Stimulated activated CD4-positive, alpha-beta T cell treated with anti-CD3 and anti-CD28 coated beads, Interleukin-4, amount 100 ng/mL, for 48 hours (primary cell): Measurements from ENCODE around the gene ZCCHC8.
"Not testable (repeated sequence)": the region's sequence is repeated elsewhere in the genome, so short reads cannot be mapped to it uniquely, and the experiment has no call there.

ENCODE experiments used
- DNase-seq, 2 donors: peaks; one replicate each; pipeline ENCODE4 v3.0.0-alpha.2; 2020; ENCODE audit warnings: low read depth in 2 of 2

ZCCHC8 gene

DNA sequence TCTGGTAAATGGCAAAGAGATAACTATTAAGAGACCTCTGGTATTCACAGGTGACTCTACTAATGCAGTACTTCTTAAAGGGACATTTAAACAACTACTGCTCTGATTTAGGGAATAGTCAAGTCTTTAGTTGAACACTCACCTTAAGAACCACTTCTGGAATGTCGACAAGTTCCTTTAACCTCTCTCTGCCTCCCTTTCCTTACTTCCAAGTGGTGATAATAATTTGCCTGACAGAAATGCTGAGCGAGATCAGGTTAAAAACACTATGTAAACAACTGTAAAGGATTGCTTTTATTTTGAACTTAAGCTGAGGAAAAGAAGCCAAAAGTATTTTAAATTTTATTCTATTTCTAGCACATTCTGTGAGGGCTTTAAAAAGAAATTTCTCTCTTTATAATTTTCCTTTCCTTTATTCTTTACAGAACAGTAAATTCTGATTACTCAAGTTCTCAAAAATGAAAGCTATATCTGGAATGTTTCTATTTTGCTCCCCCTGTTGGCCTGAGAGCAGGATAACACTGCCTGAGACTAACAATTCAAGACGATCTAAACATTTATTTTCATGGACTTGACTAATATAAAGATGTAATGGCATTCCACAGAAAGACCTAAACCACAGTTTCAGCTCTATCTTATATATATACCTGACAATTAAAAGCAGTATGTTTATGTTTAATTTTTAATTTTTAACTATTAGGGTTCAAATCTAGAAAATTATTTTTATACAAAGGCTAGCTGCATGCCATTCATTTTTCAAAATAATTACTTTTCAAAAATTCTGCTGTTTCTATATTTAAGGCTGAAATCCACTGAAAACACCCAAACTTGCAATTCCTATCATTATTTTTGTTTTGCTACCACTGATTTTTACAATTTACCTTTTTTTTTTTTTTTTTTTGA lies 29.2 kb downstream of the ZCCHC8 start:
- DNase-seq, result no peak

DNA sequence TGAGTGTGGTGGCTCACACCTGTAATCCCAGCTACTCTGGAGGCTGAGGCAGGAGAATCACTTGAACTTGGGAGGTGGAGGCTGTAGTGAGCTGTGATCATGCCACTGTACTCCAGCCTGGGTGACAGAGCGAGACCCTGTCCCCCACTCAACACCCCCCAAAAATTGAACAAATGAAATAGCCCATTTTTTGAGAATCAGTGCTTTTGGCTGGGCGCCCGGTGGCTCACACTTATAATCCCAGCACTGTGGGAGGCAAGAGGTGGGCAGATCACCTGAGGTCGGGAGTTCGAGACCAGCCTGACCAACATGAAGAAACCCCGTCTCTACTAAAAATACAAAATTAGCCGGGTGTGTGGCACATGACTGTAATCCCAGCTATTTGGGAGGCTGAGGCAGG lies 30.2 kb downstream of the ZCCHC8 start:
- not testable (repeated sequence) for DNase-seq

DNA sequence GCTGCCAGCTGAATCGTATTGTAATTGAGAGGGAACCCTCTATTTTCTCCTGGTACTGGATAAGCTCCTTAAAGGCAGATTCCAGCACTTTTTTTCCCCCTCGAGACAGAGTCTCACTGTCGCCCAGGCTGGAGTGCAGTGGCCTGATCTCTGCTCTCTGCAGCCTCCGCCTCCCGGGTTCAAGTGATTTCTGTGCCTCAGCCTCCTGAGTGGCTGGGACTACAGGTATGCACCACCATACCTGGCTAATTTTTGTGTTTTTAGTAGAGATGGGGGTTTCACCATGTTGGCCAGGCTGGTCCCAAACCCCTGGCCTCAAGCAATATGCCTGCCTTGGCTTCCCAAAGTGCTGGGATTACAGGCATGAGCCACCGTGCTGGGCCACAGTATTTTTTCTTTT lies 30.9 kb downstream of the ZCCHC8 start:
- not testable (repeated sequence) for DNase-seq

DNA sequence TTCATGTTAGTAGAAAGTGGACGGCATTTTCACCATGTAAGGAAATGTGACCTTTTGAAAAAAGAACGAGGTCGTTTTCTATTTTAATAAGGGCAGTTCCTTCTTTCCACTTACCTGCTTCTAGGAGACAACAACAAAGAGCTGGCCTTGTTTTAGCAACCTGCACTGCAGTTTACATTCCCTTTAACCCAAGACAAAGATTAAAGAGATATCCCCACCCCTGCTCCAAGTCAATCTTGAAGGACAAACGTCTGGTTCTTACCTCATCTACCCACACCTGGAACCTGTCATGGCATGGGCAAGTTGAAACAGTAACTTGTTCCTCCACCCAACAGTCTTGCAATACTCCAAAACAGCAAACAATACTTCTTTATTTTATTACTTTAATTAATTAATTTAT lies 32.7 kb downstream of the ZCCHC8 start:
- DNase-seq, result no peak

DNA sequence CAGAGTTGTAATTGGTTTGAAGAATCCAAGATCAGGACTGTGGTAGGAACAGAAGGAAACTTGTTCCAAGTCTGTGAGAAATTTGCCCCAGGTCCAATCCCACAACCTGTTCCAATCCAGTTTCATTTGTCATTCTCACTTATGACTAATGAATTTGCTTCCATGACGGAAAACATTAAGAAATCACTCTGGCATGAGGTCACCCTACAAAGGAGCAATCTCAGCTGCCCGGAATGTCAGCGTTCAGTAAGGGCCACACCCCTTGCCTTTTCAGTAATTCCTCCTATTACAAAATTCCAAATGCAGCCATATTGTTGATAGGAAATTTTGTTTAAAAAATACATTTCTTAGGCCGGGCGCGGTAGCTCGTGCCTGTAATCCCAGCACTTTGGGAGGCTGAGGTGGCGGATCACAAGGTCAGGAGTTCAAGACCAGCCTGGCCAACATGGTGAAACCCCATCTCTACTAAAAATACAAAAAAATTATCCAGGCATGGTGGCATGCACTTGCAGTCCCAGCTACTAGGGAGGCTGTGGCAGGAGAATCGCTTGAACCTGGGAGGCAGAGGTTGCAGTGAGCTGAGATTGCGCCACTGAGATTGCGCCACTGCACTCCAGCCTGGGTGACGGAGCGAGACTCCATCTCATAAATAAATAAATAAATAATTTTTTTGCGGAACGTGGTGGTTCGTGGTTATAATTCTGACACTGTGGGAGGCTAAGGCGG lies 36.3 kb downstream of the ZCCHC8 start:
- DNase-seq, result not testable (repeated sequence)

DNA sequence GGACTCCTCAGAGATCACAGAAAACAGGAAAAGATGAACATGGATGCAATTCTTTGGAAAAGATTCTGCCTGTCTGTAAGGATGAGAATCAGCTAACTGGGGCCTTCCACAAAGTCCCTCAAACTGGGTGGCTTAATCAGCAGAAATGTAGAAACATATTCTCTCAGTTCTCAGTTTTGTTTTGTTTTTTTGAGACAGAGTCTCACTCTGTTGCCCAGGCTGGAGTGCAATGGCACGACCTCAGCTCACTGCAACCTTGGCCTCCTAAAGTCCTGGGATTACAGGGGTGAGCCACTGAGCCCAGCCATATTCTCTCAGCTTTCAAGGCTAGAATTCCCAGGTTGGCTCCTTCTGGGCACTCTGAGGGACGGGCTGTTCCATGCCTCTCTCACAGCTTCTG lies 40.1 kb downstream of the ZCCHC8 start:
- DNase-seq, result no peak

DNA sequence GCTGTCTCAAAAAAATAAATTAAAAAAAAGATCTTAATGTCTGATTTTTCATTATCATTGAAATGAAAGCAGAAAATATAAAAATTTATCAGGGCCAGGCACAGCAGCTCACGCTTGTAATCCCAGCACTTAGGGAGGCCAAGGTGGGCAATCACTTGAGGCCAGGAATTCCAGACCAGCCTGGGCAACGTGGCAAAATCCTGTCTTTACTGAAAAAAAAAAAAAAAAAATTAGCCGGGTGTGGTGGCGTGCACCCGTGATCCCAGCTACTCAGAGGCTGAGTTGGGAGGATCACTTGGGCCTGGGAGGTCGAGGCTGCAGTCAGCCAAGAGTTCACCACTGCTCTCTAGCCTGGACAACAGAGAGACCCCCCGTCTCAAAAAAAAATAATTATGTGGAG lies 40.7 kb downstream of the ZCCHC8 start:
- DNase-seq, result no peak

DNA sequence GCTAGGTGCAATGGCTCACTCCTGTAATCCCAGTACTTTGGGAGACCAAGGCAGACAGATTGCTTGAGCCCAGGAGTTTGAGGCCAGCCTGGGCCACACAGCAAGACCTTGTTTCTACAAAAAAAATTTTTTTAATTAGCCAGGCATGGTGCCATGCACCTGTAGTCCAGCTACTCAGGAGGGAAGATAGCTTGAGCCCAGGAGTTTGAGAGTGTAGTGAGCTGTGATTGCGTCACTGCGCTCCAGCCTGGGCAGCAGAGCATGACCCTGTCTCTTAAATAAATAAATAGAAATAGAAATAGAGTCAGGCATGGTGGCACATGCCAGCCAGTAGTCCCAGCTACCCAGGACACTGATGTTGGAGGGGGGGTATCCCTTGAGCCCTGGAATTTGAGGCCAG lies 41.5 kb downstream of the ZCCHC8 start:
- no peak for DNase-seq

DNA sequence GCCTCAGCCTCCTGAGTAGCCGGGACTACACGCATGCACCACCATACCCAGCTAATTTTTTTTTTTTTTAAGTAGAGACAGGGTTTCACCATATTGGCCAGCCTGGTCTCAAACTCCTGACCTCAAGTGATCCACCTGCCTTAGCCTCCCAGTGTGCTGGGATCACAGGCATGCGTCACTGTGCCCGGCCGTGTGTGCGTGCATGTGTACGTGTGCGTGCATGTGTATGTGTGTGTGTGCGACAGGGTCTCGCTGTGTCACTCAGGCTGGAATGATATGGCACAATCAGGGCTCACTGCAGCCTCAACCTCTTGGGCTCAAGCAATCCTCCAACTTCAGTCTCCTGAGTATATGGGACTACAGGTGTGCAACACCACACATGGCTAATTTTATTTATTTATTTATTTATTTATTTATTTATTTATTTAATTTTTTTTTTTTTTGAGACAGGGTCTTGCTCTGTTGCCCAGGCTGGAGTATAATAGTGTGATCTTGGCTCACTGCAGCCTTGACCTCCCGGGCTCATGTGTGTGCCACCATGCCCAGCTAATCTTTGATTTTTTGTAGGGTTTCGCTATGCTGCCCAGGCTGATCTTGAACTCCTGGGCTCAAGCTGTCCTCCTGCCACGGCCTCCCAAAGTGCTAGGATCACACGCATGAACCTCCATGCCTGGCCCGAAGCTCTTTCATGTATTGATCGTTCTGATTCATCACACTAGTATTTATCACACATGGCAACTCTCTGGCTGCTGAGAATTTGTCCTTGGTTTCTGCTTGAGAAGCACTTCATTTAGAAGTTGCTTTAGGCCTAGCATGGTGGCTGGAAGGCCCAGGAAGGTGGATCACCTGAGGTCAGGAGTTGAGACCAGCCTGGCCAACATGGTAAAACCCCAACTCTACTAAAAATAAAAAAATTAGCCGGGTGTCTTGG lies 42.4 kb downstream of the ZCCHC8 start:
- no peak for DNase-seq

DNA sequence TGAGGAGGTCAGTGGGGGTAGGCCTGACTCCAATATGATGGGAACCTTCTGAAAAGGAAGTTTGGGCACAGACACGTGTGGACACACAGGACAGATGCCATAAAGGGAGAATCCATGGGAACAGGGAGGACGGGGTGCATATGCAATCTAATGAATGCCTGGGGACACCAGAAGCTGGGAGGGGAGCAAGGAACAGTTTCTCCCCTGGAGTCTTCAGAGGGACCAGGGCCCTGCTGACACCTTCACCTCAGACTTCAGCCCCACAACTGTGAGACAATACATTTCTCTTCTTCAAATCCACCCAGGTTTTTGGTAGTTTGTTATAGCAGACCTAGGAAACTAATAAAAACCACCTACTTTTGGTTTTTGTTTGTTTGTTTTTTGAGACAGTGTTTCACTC lies 43.1 kb downstream of the ZCCHC8 start:
- DNase-seq, result no peak

DNA sequence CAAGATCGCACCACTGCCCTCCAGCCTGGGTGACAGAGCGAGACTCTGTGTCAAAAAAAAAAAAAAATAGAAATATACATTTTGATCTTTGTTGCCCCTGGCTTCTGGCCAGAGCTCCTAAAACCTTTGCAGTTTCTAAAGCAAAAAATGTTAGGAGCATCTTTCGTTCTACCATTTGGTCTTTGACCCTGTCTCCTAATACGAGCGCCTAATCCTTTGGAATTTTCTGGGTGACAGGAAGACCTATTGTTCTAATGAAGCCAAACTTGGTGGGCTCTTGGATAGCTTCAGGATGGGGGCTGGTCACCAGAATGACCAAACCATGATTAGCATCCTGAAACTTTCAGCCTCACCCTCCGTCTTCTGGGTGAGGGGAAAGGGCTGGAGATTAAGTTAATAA lies 46.0 kb downstream of the ZCCHC8 start:
- DNase-seq, result no peak

DNA sequence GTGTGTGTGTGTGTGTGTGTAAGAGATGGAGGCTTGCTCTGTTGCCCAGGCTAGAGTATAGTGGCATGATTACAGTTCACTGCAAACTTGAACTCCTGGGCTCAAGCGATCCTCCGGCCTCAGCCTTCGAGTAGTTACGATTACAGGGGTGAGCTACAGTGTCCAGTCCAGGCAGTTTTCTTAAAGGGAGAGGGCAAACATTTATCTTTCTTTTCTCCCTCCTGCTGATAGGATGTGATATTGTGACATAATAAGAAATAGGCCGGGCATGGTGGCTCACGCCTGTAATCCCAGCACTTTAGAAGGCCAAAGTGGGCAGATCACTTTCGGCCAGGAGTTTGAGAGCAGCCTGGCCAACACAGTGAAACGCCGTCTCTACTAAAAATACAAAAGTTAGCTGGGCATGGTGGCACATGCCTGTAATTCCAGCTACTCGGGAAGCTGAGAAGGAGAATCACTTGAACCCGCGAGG lies 46.4 kb downstream of the ZCCHC8 start:
- no peak for DNase-seq

DNA sequence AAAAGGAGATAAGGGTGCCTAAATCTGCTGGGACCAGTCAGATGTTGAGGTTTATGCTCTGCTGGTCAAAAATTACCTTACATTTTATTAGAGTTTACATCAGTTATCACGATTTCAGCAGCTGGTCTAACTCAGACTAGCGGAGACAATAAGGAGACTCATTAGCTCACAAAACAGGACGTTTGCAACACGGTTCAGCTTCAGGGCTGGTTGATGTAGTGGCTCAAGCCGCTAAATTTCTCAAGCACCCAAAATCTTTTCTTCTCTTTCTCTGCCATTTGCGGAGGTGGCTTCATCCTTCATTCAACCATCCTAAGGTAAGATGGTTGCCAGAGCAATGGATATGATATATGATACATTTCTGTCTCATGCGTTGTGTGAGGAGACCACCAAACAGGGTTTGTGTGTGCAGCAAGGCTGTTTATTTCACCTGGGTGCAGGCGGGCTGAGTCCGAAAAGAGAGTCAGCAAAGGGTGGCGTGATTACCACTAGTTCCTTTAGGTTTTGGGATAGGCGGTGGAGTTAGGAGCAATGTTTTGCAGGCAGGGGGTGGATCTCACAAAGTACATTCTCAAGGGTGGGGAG lies 47.9 kb downstream of the ZCCHC8 start:
- DNase-seq, result no peak

DNA sequence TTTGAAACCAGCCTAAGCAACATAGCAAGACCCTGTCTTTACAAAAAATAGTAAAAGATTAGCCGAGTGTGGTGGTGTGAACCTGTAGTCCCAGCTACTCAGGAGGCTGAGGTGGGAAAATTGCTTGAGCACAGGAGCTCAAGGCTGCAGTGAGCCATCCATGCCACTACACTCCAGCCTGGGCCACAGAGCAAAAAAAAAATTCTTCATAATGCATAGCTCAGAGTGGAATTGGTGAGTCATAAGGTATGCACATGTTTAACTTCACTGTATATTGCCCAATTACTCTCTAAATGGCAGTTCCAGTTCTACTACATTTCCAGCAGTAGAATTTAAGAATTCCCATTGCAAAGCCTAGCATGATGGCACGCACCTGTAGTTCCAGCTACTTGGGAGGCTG lies 51.4 kb downstream of the ZCCHC8 start:
- no peak for DNase-seq

DNA sequence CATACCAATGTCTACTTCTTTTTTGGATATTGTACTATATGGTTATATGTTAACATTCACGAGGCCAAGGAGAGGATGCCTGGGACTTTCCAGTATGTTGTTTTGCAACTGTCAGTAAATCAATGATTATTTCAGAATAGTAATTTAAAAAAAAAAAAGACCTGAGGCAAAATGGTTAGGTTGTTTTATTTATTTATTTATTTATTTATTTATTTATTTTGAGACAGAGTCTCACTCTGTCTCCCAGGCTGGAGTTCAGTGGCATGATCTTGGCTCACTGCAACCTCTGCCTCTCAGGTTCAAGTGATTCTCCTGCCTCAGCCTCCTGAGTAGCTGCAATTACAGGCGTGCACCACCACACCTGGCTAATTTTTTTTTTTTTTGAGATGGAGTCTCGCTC lies 52.9 kb downstream of the ZCCHC8 start:
- DNase-seq, result not testable (repeated sequence)

DNA sequence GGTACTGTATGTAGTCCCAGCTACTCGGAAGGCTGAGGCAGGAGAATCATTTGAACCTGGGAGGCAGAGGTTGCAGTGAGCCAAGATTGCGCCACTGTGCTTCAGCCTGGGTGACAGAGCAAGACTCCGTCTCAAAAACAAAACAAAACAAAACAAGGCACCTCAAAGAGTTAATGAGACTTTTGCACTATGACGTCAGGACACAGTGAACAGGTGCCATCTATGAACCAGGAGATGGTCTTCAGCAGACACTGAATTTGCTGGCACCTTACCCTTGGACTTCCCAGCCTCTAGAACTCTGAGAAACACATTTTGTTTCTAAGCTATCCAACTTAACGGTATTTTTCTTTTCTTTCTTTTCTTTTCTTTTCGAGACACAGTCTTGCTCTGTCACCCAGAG lies 54.3 kb downstream of the ZCCHC8 start:
- DNase-seq, result not testable (repeated sequence)

DNA sequence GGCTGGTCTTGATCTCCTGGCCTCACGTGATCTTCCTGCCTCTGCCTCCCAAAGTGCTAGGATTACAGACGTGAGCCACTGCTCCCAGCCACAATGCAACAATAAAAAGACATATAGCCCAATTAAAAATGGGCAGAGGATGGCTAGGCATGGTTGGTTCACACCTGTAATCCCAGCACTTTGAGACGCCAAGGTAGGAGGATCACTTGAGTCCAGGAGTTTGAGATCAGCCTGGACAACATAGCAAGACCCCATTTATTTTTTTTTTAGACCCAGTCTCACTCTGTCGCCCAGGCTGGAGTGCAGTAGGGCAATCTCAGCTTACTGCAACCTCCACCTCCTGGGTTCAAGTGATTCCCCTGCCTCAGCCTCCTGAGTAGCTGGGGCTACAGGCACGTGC lies 56.7 kb downstream of the ZCCHC8 start:
- DNase-seq, result not testable (repeated sequence)

DNA sequence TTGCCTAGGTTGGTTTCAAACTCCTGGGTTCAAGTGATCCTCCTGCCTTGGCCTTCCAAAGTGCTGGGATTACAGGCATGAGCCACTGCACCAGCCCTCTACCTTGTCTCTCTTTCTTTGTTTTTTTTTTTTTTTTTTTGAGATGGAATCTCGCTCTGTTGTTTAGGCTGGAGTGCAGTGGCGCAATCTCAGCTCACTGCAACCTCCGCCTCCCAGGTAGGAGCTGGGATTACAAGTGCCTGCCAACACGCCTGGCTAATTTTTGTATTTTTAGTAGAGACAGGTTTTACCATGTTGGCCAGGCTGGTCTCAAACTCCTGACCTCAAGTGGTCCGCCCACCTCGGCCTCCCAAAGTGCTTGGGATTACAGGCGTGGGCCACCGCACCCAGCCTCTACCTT lies 61.9 kb downstream of the ZCCHC8 start:
- not testable (repeated sequence) for DNase-seq

DNA sequence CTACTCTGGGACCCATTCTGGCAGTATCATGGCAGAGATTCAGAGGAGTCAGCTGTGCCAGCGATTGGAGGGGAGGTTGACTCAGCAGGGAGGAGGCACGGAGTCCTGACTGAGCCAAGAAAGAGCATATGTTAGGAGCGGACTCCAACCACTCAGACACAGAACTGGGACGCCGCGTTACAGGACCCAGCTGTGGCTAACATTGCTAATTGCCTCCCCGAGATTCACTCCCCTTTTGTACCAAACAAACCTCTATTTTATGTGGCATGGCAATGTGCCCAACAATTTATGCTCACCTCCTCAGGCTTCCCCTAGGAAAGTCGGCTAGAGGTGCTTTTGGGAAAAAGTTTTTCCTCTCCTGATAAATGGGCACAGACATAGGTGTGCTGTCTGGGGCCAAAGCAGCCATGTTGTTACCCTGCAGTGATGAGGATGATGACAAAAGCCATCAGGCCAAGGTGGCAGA lies 63.0 kb downstream of the ZCCHC8 start:
- no peak for DNase-seq

DNA sequence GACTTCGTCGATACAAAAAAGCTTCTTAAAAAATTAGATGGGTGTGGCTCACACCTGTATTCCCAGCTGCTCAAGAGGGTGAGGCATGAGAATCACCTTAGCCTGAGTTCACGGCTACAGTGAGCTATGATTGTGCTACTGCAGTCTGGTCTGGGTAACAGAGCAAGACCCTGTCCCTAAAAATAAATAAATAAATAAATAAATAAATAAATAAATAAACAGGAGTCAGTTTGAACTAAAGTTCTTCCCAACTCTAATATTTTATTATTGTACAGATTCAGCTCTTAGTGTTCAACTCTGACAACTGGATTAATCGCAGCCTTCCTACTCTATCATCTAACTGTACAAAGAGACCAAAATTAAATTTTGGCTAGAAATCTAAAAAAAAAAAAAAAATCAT lies 65.5 kb downstream of the ZCCHC8 start:
- no peak for DNase-seq

DNA sequence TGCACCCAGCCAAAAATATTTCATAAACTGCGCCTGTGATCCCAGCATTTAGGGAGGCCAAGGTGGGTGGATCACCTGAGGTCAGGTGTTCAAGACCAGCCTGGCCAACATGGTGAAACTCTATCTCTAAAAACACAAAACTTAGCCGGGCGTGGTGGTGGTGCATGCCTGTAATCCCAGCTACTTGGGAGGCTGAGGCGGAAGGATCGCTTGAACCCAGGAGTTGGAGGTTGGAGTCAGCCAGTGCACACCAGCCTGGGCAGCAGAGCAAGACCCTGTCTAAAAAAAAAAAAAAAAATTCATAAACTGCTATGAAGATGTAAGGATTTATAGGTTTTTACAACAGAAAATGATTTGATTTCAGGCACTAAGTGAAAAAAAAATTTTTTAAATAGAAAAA lies 71.7 kb downstream of the ZCCHC8 start:
- DNase-seq, result not testable (repeated sequence)
